Activated CD4-positive, alpha-beta T cell treated with anti-CD3 and anti-CD28 coated beads, Interleukin-2, amount 10 ng/mL, durations not matched to agents 24 days and 14 days (primary cell): ENCODE measurements around the gene SGCB. TPM values are rescaled to one million over a fixed set of nuclear protein-coding genes. Genes with fewer than 3 reads are reported as not detected.

Experiments used
- DNase-seq: peaks from one replicate; pipeline ENCODE4 v3.0.0; 2022
- H3K27ac Mint-ChIP-seq: one replicate; pipeline ENCODE4 v1.8.0; 2022; ENCODE audit warnings: mild to moderate bottlenecking, mixed read lengths
- H3K27me3 Mint-ChIP-seq: one replicate; pipeline ENCODE4 v1.8.0; 2022; ENCODE audit warnings: mixed read lengths
- H3K36me3 Mint-ChIP-seq: one replicate; pipeline ENCODE4 v1.8.0; 2022; ENCODE audit warnings: low read depth, mild to moderate bottlenecking, mixed read lengths
- H3K4me1 Mint-ChIP-seq: one replicate; pipeline ENCODE4 v1.8.0; 2021; ENCODE audit warnings: mixed read lengths
- H3K4me3 Mint-ChIP-seq: one replicate; pipeline ENCODE4 v1.8.0; 2022; ENCODE audit warnings: mild to moderate bottlenecking, moderate library complexity, mixed read lengths
- H3K9me3 Mint-ChIP-seq: one replicate; pipeline ENCODE4 v1.8.0; 2021; ENCODE audit warnings: mixed read lengths
- intact Hi-C: fragments of 100-400 bp; cut with micrococcal nuclease; formaldehyde crosslinking; loops from one replicate; pipeline ENCODE4 v1.15.1; 2023
- total RNA-seq: library from RNA; stranded (reverse); gene quantifications from 2 replicates; pipeline ENCODE4 v1.2.3, GENCODE V29; 2022

SGCB gene
- total RNA-seq, 1 donor from 2014 or later, result 12.2 TPM

GRCh38 chr4:52051213-52051614, 13.1 kb upstream of the SGCB start, which contains the start of gene SPATA18:
TSS of gene SPATA18 (plus strand) at chr4:52051304. CDS start at chr4:52051705, 401 bp downstream.
- peaks cover 6% of the 10 kb centered on the region for H3K4me1 Mint-ChIP-seq

GRCh38 chr4:52049266-52049665, 11.2 kb upstream of the SGCB start:
- no peak for DNase-seq
- Mint-ChIP-seq H3K27me3 (peaks cover 58% of the 10 kb centered on the region), H3K9me3 (peaks cover 3% of the 10 kb centered on the region), H3K36me3 (no peaks in the 10 kb centered on the region), H3K27ac (no peak overlapping the region), H3K4me1 (peaks cover 6% of the 10 kb centered on the region), H3K4me3 (no peak overlapping the region)
- intact Hi-C loops, result no loop called here

More at GRCh38 chr4:52051213-52051614, 13.1 kb upstream of the SGCB start, which contains the start of gene SPATA18:
- intact Hi-C loops, result no loop called here
- peak; percentile 56 for DNase-seq
- Mint-ChIP-seq H3K27ac (no peak within 1 kb of the TSS), H3K9me3 (no peaks in the 10 kb centered on the region), H3K27me3 (peaks cover 64% of the 10 kb centered on the region), H3K36me3 (no peaks in the 10 kb centered on the region), H3K4me3 (peak within 1 kb of the TSS; percentile 76)

- H3K9me3 Mint-ChIP-seq, result peaks cover 3% of the 10 kb centered on the region
- no peak for DNase-seq
- intact Hi-C loops, result no loop called here
- H3K27ac Mint-ChIP-seq, result no peak overlapping the region
- peaks cover 50% of the 10 kb centered on the region for H3K27me3 Mint-ChIP-seq
- no peaks in the 10 kb centered on the region for H3K4me1 Mint-ChIP-seq
- no peak overlapping the region for H3K4me3 Mint-ChIP-seq
- no peaks in the 10 kb centered on the region for H3K36me3 Mint-ChIP-seq
Observed at GRCh38 chr4:52045028-52045427, 6.9 kb upstream of the SGCB start.

GRCh38 chr4:52037689-52038102, 403 bp downstream of the SGCB start:
- Mint-ChIP-seq H3K4me1 (peaks cover 23% of the 10 kb centered on the region), H3K36me3 (no peaks in the 10 kb centered on the region), H3K4me3 (peak overlapping the region; percentile 85), H3K27ac (peak overlapping the region; percentile 68), H3K27me3 (peaks cover 29% of the 10 kb centered on the region), H3K9me3 (no peaks in the 10 kb centered on the region)
- intact Hi-C loops, result loop anchor here (2.0 kb wide), 1 partner anchor 195 kb away; the partner anchor contains the start of gene DCUN1D4
- DNase-seq, result peak; percentile 71

GRCh38 chr4:52036886-52037530, 1.1 kb downstream of the SGCB start:
- Mint-ChIP-seq H3K36me3 (no peaks in the 10 kb centered on the region), H3K9me3 (no peaks in the 10 kb centered on the region), H3K27me3 (peaks cover 24% of the 10 kb centered on the region), H3K27ac (peak overlapping the region; percentile 68), H3K4me1 (peaks cover 23% of the 10 kb centered on the region), H3K4me3 (peak overlapping the region; percentile 85)
- intact Hi-C loops, result no loop called here
- DNase-seq, result no peak

GRCh38 chr4:52035190-52035589, 2.9 kb downstream of the SGCB start:
- Mint-ChIP-seq H3K27me3 (peaks cover 11% of the 10 kb centered on the region), H3K36me3 (no peaks in the 10 kb centered on the region), H3K4me3 (no peak overlapping the region), H3K27ac (no peak overlapping the region), H3K9me3 (no peaks in the 10 kb centered on the region), H3K4me1 (peaks cover 26% of the 10 kb centered on the region)
- intact Hi-C loops, result no loop called here
- no peak for DNase-seq

- DNase-seq, result no peak
- peaks cover 10% of the 10 kb centered on the region for H3K36me3 Mint-ChIP-seq
- H3K4me3 Mint-ChIP-seq, result no peak overlapping the region
- no peaks in the 10 kb centered on the region for H3K9me3 Mint-ChIP-seq
- peaks cover 16% of the 10 kb centered on the region for H3K4me1 Mint-ChIP-seq
- no peaks in the 10 kb centered on the region for H3K27me3 Mint-ChIP-seq
- intact Hi-C loops, result no loop called here
- no peak overlapping the region for H3K27ac Mint-ChIP-seq
Observed at GRCh38 chr4:52032005-52032404, 6.1 kb downstream of the SGCB start.

- Mint-ChIP-seq H3K27ac (no peak overlapping the region), H3K36me3 (peaks cover 10% of the 10 kb centered on the region), H3K4me3 (no peak overlapping the region), H3K4me1 (peaks cover 3% of the 10 kb centered on the region), H3K9me3 (no peaks in the 10 kb centered on the region), H3K27me3 (no peaks in the 10 kb centered on the region)
- intact Hi-C loops, result loop anchor here (5.0 kb wide), 1 partner anchor 132 kb away; no protein-coding TSS in a partner anchor
- peak; percentile 45 for DNase-seq
Observed at GRCh38 chr4:52028970-52029369, 9.1 kb downstream of the SGCB start.

GRCh38 chr4:52019936-52020657, 18.0 kb downstream of the SGCB start, which contains the start of gene LRRC66:
TSS of gene LRRC66 (minus strand) at chr4:52020363. CDS start at chr4:52017613, 2,750 bp downstream.
- Mint-ChIP-seq H3K4me1 (peaks cover 5% of the 10 kb centered on the region), H3K9me3 (no peaks in the 10 kb centered on the region), H3K36me3 (no peaks in the 10 kb centered on the region), H3K27ac (no peak within 1 kb of the TSS), H3K4me3 (no peak within 1 kb of the TSS), H3K27me3 (no peaks in the 10 kb centered on the region)
- no peak for DNase-seq
- intact Hi-C loops, result no loop called here

- H3K4me3 Mint-ChIP-seq, result no peak overlapping the region
- DNase-seq, result no peak
- H3K9me3 Mint-ChIP-seq, result no peaks in the 10 kb centered on the region
- intact Hi-C loops, result no loop called here
- no peaks in the 10 kb centered on the region for H3K27me3 Mint-ChIP-seq
- no peak overlapping the region for H3K27ac Mint-ChIP-seq
- peaks cover 5% of the 10 kb centered on the region for H3K4me1 Mint-ChIP-seq
- peaks cover 1% of the 10 kb centered on the region for H3K36me3 Mint-ChIP-seq
Observed at GRCh38 chr4:52017814-52018213, 20.3 kb downstream of the SGCB start.

GRCh38 chr4:52016981-52017380, 21.1 kb downstream of the SGCB start:
- H3K4me3 Mint-ChIP-seq, result no peak overlapping the region
- no peak overlapping the region for H3K27ac Mint-ChIP-seq
- peaks cover 5% of the 10 kb centered on the region for H3K4me1 Mint-ChIP-seq
- no peak for DNase-seq
- no peaks in the 10 kb centered on the region for H3K27me3 Mint-ChIP-seq
- no peaks in the 10 kb centered on the region for H3K9me3 Mint-ChIP-seq
- intact Hi-C loops, result no loop called here
- peaks cover 1% of the 10 kb centered on the region for H3K36me3 Mint-ChIP-seq

GRCh38 chr4:52015366-52015765, 22.7 kb downstream of the SGCB start:
- Mint-ChIP-seq H3K27ac (no peak overlapping the region), H3K36me3 (peaks cover 1% of the 10 kb centered on the region), H3K9me3 (no peaks in the 10 kb centered on the region), H3K4me1 (peaks cover 4% of the 10 kb centered on the region), H3K27me3 (no peaks in the 10 kb centered on the region), H3K4me3 (no peak overlapping the region)
- no peak for DNase-seq
- intact Hi-C loops, result no loop called here

- Mint-ChIP-seq H3K27me3 (no peaks in the 10 kb centered on the region), H3K4me1 (peaks cover 1% of the 10 kb centered on the region), H3K9me3 (no peaks in the 10 kb centered on the region), H3K4me3 (no peak overlapping the region), H3K27ac (no peak overlapping the region), H3K36me3 (peaks cover 1% of the 10 kb centered on the region)
- intact Hi-C loops, result no loop called here
- no peak for DNase-seq
Observed at GRCh38 chr4:52014903-52015302, 23.2 kb downstream of the SGCB start.

GRCh38 chr4:52012651-52013050, 25.4 kb downstream of the SGCB start:
- no peaks in the 10 kb centered on the region for H3K9me3 Mint-ChIP-seq
- no peak for DNase-seq
- H3K4me3 Mint-ChIP-seq, result no peak overlapping the region
- no peak overlapping the region for H3K27ac Mint-ChIP-seq
- no peaks in the 10 kb centered on the region for H3K4me1 Mint-ChIP-seq
- no peaks in the 10 kb centered on the region for H3K27me3 Mint-ChIP-seq
- peaks cover 1% of the 10 kb centered on the region for H3K36me3 Mint-ChIP-seq
- intact Hi-C loops, result no loop called here
